HCT116 (cell line): ENCODE measurements around the gene SMIM23. TPM values are rescaled to one million over a fixed set of nuclear protein-coding genes. Genes with fewer than 3 reads are reported as not detected.

Source experiments
- ATAC-seq: fragments of 200-7000 bp; cut with Tn5 transposase; 2 replicates; pipeline ENCODE4 v1.9.1; 2020; ENCODE audit warnings: mild to moderate bottlenecking, moderate library complexity
- BruUV-seq: library from RNA; stranded (reverse); fragments of 400-500 nt; replicated peaks from 2 replicates; lab custom pipeline; 2021; lab: Mats Ljungman, UMichigan
- CTCF ChIA-PET: fragments of 300-600 bp; sonication (Branson Sonifier 250); formaldehyde crosslinking; loops from one replicate; lab custom pipeline; 2021; ENCODE audit warnings: antibody characterized with exemption; lab: Charles Lee
- POLR2A ChIA-PET: fragments of 300-600, 350-600 bp; sonication (Branson Sonifier 250); formaldehyde crosslinking; loops from one replicate; lab custom pipeline; 2021; ENCODE audit warnings: antibody characterized with exemption; lab: Charles Lee
- RAD21 ChIA-PET, 2 experiments: fragments of 300-600 bp; sonication (Branson Sonifier 250); formaldehyde crosslinking; loops; one replicate each; lab custom pipeline; 2023; ENCODE audit warnings: low total read pairs in 2 of 2; ENCODE audit not compliant: uncharacterized antibody in 2 of 2, unreplicated experiment in 2 of 2, low non-redundant PET in 1 of 2; lab: Charles Lee
- DNase-seq: peaks from one replicate; pipeline ENCODE4 v3.0.0-alpha.2; 2010; ENCODE audit warnings: low read depth, low spot score
- H2AFZ ChIP-seq: fragments of 200-600 bp; shearing (Covaris generic), sonication (generic); 2 replicates; pipeline ENCODE4 v1.6.1; 2017; ENCODE audit warnings: low read depth, mixed run types, mixed read lengths, antibody characterized with exemption, low read length; ENCODE audit not compliant: poor library complexity, severe bottlenecking
- H3K27ac ChIP-seq: 2 replicates; pipeline ENCODE4 v1.5.1; 2012; ENCODE audit warnings: low read depth, low read length
- H3K27me3 ChIP-seq: fragments of 200-600 bp; sonication (generic); 2 replicates; pipeline ENCODE4 v1.6.1; 2016; ENCODE audit warnings: mixed run types, low read length, mixed read lengths; ENCODE audit not compliant: insufficient read depth
- H3K36me3 ChIP-seq, 2 experiments: fragments of 200-500 bp in 1 of 2; fragments of 200-600 bp in 1 of 2; sonication (Bioruptor generic) in 1 of 2; sonication (generic) in 1 of 2; 2 replicates each; pipeline versions ENCODE4 v1.5.1 to v1.6.1; 2014 to 2016; ENCODE audit warnings: low read length in 2 of 2, inconsistent platforms in 1 of 2, mixed read lengths in 1 of 2, mixed run types in 1 of 2; ENCODE audit not compliant: insufficient read depth in 2 of 2, control insufficient read depth in 1 of 2
- H3K4me1 ChIP-seq, 2 experiments: fragments of 200-600 bp in 1 of 2; sonication (generic) in 1 of 2; 2 replicates each; pipeline versions ENCODE4 v1.5.1 to v1.6.1; 2012 to 2017; ENCODE audit warnings: low read length in 2 of 2, inconsistent platforms in 1 of 2, mild to moderate bottlenecking in 1 of 2, mixed read lengths in 1 of 2, mixed run types in 1 of 2, moderate library complexity in 1 of 2; ENCODE audit not compliant: insufficient read depth in 2 of 2, control insufficient read depth in 1 of 2
- H3K4me2 ChIP-seq: fragments of 200-600 bp; sonication (generic); 2 replicates; pipeline ENCODE4 v1.6.1; 2017; ENCODE audit warnings: mixed run types, low read length, mixed read lengths
- H3K4me3 ChIP-seq, 2 experiments: fragments of 200-600 bp in 1 of 2; sonication (generic) in 1 of 2; replicated peaks in 1 of 2; 2 replicates each; pipeline ENCODE4 v1.5.1; 2011 to 2016; ENCODE audit warnings: low read length in 2 of 2, control low read depth in 1 of 2, low read depth in 1 of 2, mild to moderate bottlenecking in 1 of 2, mixed read lengths in 1 of 2, mixed run types in 1 of 2
- H3K79me2 ChIP-seq: fragments of 200-600 bp; sonication (generic); 2 replicates; pipeline ENCODE4 v1.6.1; 2017; ENCODE audit warnings: mild to moderate bottlenecking, mixed run types, low read length, moderate library complexity, mixed read lengths; ENCODE audit not compliant: insufficient read depth
- H3K9ac ChIP-seq: fragments of 200-600 bp; sonication (generic); 2 replicates; pipeline ENCODE4 v1.6.1; 2016; ENCODE audit warnings: low read length, mixed read lengths
- H3K9me2 ChIP-seq: fragments of 200-600 bp; sonication (generic), shearing (Covaris generic); 2 replicates; pipeline ENCODE4 v1.6.1; 2017; ENCODE audit warnings: mixed run types, mild to moderate bottlenecking, moderate library complexity; ENCODE audit not compliant: insufficient read depth
- H3K9me3 ChIP-seq, 2 experiments: fragments of 200-500 bp in 1 of 2; fragments of 200-600 bp in 1 of 2; sonication (Bioruptor generic) in 1 of 2; sonication (generic) in 1 of 2; 2 replicates each; pipeline ENCODE4 v1.6.1; 2014 to 2017; ENCODE audit warnings: low read length in 2 of 2, mixed read lengths in 2 of 2, inconsistent platforms in 1 of 2, low read depth in 1 of 2, mild to moderate bottlenecking in 1 of 2, mixed run types in 1 of 2, moderate library complexity in 1 of 2; ENCODE audit not compliant: control insufficient read depth in 1 of 2, insufficient read depth in 1 of 2
- H4K20me1 ChIP-seq: fragments of 200-600 bp; sonication (generic), shearing (Covaris generic); 2 replicates; pipeline ENCODE4 v1.6.1; 2017; ENCODE audit warnings: mixed run types, mild to moderate bottlenecking, moderate library complexity; ENCODE audit not compliant: insufficient read depth
- EZH2 ChIP-seq: fragments of 200-600 bp; sonication (generic); IDR thresholded peaks from 2 replicates; pipeline ENCODE4 v1.6.1; 2017; ENCODE audit warnings: antibody characterized with exemption, mixed run types
- ZFX ChIP-seq: fragments of 450-650 bp; IDR thresholded peaks from 2 replicates; pipeline ENCODE4 v1.6.1; 2017
- intact Hi-C: fragments of 100-400 bp; cut with micrococcal nuclease; formaldehyde crosslinking; loops from 2 replicates; pipeline ENCODE4 v1.10.0; 2022
- total RNA-seq: library from RNA; stranded (reverse); gene quantifications from one replicate; pipeline ENCODE4 v1.2.1, GENCODE V29; 2021; ENCODE audit not compliant: unreplicated experiment
- TF ChIP-seq, protein P1 (sequence below): IDR thresholded peaks from 2 replicates; pipeline ENCODE4 v1.6.1; 2012; ENCODE audit warnings: low read depth
- TF ChIP-seq, protein P2 (sequence below): IDR thresholded peaks from 2 replicates; pipeline ENCODE4 v1.6.1; 2012
- TF ChIP-seq, protein P3 (sequence below): IDR thresholded peaks from 2 replicates; pipeline ENCODE4 v1.6.1; 2011; ENCODE audit warnings: mild to moderate bottlenecking, low read length, moderate library complexity; ENCODE audit not compliant: insufficient replicate concordance; ENCODE audit errors: extremely low read depth

Gene SMIM23
- total RNA-seq, 1 experiment from 2014 or later, result not detected

DNA sequence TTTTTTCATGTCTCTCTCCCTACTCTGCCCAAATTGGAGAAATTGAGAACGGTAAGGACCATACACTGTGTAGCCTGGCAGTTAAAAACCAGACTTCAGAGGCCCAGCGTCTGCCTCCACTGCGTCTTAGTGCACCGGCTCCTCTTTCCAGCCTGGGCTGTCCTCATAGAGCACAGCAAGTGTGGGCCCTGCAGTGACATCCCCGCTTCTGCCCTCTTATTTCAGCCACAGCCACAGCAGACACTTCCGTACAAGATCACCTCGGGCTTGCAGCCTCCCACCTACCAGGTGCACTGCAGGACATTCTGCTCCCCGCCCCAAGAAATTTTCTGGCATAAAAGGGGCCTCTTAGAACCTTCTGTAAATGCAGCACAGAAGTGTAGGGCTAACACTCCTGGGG lies 21.4 kb upstream of the SMIM23 start (continued):
- TF ChIP-seq, protein P1, sequence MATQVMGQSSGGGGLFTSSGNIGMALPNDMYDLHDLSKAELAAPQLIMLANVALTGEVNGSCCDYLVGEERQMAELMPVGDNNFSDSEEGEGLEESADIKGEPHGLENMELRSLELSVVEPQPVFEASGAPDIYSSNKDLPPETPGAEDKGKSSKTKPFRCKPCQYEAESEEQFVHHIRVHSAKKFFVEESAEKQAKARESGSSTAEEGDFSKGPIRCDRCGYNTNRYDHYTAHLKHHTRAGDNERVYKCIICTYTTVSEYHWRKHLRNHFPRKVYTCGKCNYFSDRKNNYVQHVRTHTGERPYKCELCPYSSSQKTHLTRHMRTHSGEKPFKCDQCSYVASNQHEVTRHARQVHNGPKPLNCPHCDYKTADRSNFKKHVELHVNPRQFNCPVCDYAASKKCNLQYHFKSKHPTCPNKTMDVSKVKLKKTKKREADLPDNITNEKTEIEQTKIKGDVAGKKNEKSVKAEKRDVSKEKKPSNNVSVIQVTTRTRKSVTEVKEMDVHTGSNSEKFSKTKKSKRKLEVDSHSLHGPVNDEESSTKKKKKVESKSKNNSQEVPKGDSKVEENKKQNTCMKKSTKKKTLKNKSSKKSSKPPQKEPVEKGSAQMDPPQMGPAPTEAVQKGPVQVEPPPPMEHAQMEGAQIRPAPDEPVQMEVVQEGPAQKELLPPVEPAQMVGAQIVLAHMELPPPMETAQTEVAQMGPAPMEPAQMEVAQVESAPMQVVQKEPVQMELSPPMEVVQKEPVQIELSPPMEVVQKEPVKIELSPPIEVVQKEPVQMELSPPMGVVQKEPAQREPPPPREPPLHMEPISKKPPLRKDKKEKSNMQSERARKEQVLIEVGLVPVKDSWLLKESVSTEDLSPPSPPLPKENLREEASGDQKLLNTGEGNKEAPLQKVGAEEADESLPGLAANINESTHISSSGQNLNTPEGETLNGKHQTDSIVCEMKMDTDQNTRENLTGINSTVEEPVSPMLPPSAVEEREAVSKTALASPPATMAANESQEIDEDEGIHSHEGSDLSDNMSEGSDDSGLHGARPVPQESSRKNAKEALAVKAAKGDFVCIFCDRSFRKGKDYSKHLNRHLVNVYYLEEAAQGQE, result no peak
- TF ChIP-seq ZFX, result no peak
- TF ChIP-seq, all 23 proteins: peak for 0

DNA sequence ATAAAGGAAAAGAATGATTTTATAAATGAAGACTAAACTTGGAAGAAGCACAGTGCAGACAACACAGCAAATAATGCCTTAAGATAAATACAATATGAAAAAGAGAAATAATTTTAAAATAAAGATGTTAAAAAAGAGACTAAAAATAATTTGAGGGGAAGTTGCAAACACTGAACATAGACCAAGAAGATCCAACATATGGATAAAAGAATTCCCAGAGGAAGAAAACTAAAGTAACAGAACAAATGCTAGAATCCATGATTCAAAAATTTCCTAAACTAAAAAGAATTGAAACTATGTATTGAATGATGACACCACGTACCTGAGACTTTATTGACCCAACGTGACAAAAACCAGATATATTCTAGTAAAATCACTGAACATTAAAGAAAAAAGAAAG lies 18.7 kb upstream of the SMIM23 start:
- no peak for TF ChIP-seq EZH2
- TF ChIP-seq, protein P2, sequence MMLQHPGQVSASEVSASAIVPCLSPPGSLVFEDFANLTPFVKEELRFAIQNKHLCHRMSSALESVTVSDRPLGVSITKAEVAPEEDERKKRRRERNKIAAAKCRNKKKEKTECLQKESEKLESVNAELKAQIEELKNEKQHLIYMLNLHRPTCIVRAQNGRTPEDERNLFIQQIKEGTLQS, result no peak
- TF ChIP-seq, protein P3, sequence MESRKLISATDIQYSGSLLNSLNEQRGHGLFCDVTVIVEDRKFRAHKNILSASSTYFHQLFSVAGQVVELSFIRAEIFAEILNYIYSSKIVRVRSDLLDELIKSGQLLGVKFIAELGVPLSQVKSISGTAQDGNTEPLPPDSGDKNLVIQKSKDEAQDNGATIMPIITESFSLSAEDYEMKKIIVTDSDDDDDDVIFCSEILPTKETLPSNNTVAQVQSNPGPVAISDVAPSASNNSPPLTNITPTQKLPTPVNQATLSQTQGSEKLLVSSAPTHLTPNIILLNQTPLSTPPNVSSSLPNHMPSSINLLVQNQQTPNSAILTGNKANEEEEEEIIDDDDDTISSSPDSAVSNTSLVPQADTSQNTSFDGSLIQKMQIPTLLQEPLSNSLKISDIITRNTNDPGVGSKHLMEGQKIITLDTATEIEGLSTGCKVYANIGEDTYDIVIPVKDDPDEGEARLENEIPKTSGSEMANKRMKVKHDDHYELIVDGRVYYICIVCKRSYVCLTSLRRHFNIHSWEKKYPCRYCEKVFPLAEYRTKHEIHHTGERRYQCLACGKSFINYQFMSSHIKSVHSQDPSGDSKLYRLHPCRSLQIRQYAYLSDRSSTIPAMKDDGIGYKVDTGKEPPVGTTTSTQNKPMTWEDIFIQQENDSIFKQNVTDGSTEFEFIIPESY, result no peak
- RAD21 ChIA-PET, result no interaction called here
- CTCF ChIA-PET, result no interaction called here
- BruUV-seq, result no TSS peak
- Histone ChIP-seq H2AFZ (no peak overlapping the region), H3K27ac (no peak overlapping the region), H3K36me3 (no peaks in the 10 kb centered on the region), H3K79me2 (no peaks in the 10 kb centered on the region), H3K4me1 (no peaks in the 10 kb centered on the region), H3K27me3 (no peaks in the 10 kb centered on the region), H3K4me3 (no peak overlapping the region), H3K9me2 (no peaks in the 10 kb centered on the region), H3K4me2 (no peak overlapping the region), H3K9me3 (0 out of 4 replicates have a peak, but pooled peaks cover 0 to 7% of the 10 kb centered on the region in 2 experiments), H3K9ac (no peak overlapping the region), H4K20me1 (no peaks in the 10 kb centered on the region)
- POLR2A ChIA-PET, result no interaction called here
- ATAC-seq (no peak), DNase-seq (no peak)
- intact Hi-C loops, result no loop called here
